ENCODE results near the gene SULT6B1.

DNA sequence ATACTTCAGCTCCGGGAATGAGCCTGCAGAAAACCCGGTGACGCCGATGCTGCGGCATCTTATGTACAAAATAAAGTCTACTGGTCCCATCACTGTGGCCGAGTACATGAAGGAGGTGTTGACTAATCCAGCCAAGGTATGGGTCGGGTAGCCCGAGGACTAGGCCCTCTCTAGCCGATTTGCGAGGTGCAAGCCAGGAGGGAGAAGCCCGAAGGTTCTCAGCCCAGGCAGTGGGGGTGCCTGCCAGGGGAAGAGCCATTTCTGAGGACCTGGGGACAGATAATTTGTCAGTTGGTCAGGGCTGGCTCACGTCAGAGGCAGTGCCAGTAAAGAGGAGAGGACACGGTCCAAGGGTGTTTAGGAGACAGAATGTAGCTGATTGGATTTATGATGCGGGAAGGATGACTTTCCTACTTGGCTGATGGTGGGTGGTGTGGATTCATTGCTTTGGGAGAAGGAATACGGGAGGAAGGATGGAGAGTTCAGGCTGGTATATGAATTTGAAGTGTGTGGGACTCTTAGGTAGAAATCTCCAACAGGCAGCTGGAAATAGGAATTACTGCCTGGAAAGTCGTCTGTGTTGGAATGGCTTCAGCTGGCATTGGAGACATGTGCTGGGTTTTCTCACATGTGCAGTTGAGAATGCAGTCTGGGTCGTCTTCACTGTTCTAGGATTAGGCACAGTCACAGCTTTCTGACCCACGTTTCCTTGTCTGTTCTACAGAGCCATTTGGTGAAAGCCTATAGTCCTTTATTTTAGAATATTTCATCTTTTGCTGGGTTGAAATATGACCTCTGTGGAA lies 43.9 kb upstream of the SULT6B1 start:
- TF ChIP-seq POLR2A (IDR thresholded peaks at IDR 0.05) = no peak
- TF ChIP-seq, protein P1, sequence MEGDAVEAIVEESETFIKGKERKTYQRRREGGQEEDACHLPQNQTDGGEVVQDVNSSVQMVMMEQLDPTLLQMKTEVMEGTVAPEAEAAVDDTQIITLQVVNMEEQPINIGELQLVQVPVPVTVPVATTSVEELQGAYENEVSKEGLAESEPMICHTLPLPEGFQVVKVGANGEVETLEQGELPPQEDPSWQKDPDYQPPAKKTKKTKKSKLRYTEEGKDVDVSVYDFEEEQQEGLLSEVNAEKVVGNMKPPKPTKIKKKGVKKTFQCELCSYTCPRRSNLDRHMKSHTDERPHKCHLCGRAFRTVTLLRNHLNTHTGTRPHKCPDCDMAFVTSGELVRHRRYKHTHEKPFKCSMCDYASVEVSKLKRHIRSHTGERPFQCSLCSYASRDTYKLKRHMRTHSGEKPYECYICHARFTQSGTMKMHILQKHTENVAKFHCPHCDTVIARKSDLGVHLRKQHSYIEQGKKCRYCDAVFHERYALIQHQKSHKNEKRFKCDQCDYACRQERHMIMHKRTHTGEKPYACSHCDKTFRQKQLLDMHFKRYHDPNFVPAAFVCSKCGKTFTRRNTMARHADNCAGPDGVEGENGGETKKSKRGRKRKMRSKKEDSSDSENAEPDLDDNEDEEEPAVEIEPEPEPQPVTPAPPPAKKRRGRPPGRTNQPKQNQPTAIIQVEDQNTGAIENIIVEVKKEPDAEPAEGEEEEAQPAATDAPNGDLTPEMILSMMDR (IDR thresholded peaks at IDR 0.05) = no peak
